OCI-LY7 (cell line): Measurements from ENCODE around the gene SYTL3.

Experiments
- EZH2phosphoT487 ChIP-seq: fragments of 200-600 bp; sonication (generic); IDR thresholded peaks from 2 replicates; pipeline ENCODE4 v1.6.1; 2018; ENCODE audit warnings: low read depth, borderline replicate concordance, mild to moderate bottlenecking, mixed run types, antibody characterized with exemption, low read length, moderate library complexity, mixed read lengths
- TF ChIP-seq, protein P1 (sequence below): fragments of 200-600 bp; sonication (generic); conservative IDR thresholded peaks from 2 replicates; pipeline ENCODE4 v1.5.1; 2014; ENCODE audit warnings: mild to moderate bottlenecking, antibody characterized with exemption, low read length, moderate library complexity, mixed read lengths

DNA sequence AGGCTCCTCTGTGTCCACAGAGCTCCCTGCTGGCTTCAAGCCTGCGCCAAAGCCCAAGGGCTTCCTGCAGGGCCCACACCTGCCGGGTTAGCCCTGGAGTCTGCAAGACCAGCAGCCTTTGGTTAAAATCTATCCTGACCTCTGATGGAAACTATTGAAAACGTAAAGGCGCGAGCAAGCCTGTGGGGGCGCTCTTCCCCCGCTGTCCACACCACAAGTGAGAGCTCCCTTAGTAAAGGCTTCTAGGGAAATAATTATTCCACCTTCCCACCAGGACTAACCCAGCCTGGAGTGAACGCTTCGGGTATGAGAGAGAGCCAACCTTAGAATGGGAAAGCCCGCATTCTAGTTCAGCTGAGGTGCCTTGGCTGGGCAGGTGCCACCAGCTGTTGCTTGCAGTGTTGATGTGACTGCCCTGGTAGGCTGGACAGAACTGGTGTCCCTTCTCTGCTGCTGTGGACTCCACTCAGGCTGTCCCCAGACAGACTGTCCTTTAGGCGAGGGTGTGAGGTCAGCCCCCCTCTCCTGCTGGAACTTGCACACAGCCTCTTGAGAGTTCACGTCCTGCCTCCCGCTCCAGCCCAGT lies 68.7 kb downstream of the SYTL3 start:
- TF ChIP-seq, protein P1, sequence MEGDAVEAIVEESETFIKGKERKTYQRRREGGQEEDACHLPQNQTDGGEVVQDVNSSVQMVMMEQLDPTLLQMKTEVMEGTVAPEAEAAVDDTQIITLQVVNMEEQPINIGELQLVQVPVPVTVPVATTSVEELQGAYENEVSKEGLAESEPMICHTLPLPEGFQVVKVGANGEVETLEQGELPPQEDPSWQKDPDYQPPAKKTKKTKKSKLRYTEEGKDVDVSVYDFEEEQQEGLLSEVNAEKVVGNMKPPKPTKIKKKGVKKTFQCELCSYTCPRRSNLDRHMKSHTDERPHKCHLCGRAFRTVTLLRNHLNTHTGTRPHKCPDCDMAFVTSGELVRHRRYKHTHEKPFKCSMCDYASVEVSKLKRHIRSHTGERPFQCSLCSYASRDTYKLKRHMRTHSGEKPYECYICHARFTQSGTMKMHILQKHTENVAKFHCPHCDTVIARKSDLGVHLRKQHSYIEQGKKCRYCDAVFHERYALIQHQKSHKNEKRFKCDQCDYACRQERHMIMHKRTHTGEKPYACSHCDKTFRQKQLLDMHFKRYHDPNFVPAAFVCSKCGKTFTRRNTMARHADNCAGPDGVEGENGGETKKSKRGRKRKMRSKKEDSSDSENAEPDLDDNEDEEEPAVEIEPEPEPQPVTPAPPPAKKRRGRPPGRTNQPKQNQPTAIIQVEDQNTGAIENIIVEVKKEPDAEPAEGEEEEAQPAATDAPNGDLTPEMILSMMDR: peak; percentile 88
- no peak for TF ChIP-seq EZH2phosphoT487
